Stomach (tissue), 4 donors: Measurements from ENCODE around the gene KHDRBS2.

Experiments
- CTCF ChIP-seq, 7 experiments: fragments of 450-650 bp in 4 of 7; fragments of 200-600 bp in 3 of 7; sonication (generic) in 3 of 7; IDR thresholded peaks; one replicate each; pipeline ENCODE4 v1.5.1; 2016 to 2019; ENCODE audit warnings: antibody characterized with exemption in 7 of 7, control low read depth in 2 of 7, mild to moderate bottlenecking in 1 of 7
- POLR2A ChIP-seq, 4 donors: fragments of 450-650 bp; IDR thresholded peaks; one replicate each; pipeline ENCODE4 v1.6.1; 2016; ENCODE audit warnings: antibody characterized with exemption in 4 of 4, control low read depth in 2 of 4, mild to moderate bottlenecking in 1 of 4, moderate library complexity in 1 of 4

- no peak for TF ChIP-seq POLR2A (IDR thresholded peaks at IDR 0.05)
- TF ChIP-seq CTCF (IDR thresholded peaks at IDR 0.05): no peak
Measured at GRCh38 chr6:61675734-61676133, 610.3 kb downstream of the KHDRBS2 start.
